HL-60 (cell line): Measurements from ENCODE around the gene MLLT3.

Source experiments
- DNase-seq, 2 experiments: peaks; one replicate each; pipeline ENCODE4 v3.0.0-alpha.2; 2010 to 2020; ENCODE audit warnings: low read depth in 1 of 2, low spot score in 1 of 2
- H3K27ac ChIP-seq: fragments of 250-450 bp; sonication (Bioruptor Pico); replicated peaks from 2 replicates; pipeline ENCODE4 v1.5.1; 2020; ENCODE audit warnings: mild to moderate bottlenecking, moderate library complexity
- H3K27me3 ChIP-seq: fragments of 250-450 bp; sonication (Bioruptor Pico); 2 replicates; pipeline ENCODE4 v1.5.1; 2021; ENCODE audit warnings: mild to moderate bottlenecking, moderate library complexity; ENCODE audit not compliant: insufficient read depth, poor library complexity, severe bottlenecking
- H3K4me3 ChIP-seq: replicated peaks from 2 replicates; pipeline ENCODE4 v1.5.1; 2011; ENCODE audit warnings: mild to moderate bottlenecking, control low read depth, low read length; ENCODE audit not compliant: insufficient read depth
- GABPA ChIP-seq: IDR thresholded peaks from 2 replicates; pipeline ENCODE4 v1.6.1; 2012; ENCODE audit warnings: low read depth
- POLR2AphosphoS5 ChIP-seq: IDR thresholded peaks from 2 replicates; pipeline ENCODE4 v1.6.1; 2012; ENCODE audit warnings: low read depth
- SPI1 ChIP-seq: IDR thresholded peaks from 2 replicates; pipeline ENCODE4 v1.6.1; 2012; ENCODE audit warnings: low read depth, mild to moderate bottlenecking, borderline replicate concordance
- TF ChIP-seq, protein P1 (sequence below): IDR thresholded peaks from 2 replicates; pipeline ENCODE4 v1.6.1; 2012; ENCODE audit warnings: low read depth; ENCODE audit not compliant: insufficient replicate concordance
- TF ChIP-seq, protein P2 (sequence below): IDR thresholded peaks from one replicate; pipeline ENCODE4 v1.5.1; 2011; ENCODE audit warnings: low read length, control low read depth, inconsistent platforms; ENCODE audit not compliant: insufficient read depth

Gene MLLT3

DNA sequence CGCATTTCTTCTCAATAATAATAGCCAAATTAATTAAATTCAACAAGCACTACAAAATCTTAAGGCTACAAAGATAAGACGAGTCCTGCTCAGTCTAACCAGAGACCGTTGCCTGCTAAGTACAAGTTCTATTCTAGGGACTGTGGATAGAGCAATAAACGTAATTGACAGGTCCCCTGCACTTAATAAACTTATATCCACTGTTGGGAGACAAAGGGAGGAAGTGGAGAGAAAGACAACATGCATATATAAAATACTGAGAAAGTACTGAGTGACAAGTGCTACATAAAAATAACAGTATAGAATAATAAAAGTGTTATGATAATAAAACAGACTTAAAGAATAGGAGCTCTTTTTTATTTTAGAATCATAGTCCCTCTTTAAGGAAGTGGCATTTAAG lies 158.1 kb downstream of the MLLT3 start:
- Histone ChIP-seq H3K27me3 (no peaks in the 10 kb centered on the region), H3K4me3 (no peak overlapping the region), H3K27ac (no peak overlapping the region)
- TF ChIP-seq, protein P1, sequence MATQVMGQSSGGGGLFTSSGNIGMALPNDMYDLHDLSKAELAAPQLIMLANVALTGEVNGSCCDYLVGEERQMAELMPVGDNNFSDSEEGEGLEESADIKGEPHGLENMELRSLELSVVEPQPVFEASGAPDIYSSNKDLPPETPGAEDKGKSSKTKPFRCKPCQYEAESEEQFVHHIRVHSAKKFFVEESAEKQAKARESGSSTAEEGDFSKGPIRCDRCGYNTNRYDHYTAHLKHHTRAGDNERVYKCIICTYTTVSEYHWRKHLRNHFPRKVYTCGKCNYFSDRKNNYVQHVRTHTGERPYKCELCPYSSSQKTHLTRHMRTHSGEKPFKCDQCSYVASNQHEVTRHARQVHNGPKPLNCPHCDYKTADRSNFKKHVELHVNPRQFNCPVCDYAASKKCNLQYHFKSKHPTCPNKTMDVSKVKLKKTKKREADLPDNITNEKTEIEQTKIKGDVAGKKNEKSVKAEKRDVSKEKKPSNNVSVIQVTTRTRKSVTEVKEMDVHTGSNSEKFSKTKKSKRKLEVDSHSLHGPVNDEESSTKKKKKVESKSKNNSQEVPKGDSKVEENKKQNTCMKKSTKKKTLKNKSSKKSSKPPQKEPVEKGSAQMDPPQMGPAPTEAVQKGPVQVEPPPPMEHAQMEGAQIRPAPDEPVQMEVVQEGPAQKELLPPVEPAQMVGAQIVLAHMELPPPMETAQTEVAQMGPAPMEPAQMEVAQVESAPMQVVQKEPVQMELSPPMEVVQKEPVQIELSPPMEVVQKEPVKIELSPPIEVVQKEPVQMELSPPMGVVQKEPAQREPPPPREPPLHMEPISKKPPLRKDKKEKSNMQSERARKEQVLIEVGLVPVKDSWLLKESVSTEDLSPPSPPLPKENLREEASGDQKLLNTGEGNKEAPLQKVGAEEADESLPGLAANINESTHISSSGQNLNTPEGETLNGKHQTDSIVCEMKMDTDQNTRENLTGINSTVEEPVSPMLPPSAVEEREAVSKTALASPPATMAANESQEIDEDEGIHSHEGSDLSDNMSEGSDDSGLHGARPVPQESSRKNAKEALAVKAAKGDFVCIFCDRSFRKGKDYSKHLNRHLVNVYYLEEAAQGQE: no peak
- TF ChIP-seq SPI1: no peak
- TF ChIP-seq GABPA: no peak
- no peak for TF ChIP-seq POLR2AphosphoS5
- TF ChIP-seq, protein P2, sequence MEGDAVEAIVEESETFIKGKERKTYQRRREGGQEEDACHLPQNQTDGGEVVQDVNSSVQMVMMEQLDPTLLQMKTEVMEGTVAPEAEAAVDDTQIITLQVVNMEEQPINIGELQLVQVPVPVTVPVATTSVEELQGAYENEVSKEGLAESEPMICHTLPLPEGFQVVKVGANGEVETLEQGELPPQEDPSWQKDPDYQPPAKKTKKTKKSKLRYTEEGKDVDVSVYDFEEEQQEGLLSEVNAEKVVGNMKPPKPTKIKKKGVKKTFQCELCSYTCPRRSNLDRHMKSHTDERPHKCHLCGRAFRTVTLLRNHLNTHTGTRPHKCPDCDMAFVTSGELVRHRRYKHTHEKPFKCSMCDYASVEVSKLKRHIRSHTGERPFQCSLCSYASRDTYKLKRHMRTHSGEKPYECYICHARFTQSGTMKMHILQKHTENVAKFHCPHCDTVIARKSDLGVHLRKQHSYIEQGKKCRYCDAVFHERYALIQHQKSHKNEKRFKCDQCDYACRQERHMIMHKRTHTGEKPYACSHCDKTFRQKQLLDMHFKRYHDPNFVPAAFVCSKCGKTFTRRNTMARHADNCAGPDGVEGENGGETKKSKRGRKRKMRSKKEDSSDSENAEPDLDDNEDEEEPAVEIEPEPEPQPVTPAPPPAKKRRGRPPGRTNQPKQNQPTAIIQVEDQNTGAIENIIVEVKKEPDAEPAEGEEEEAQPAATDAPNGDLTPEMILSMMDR: no peak
- DNase-seq: no peak

DNA sequence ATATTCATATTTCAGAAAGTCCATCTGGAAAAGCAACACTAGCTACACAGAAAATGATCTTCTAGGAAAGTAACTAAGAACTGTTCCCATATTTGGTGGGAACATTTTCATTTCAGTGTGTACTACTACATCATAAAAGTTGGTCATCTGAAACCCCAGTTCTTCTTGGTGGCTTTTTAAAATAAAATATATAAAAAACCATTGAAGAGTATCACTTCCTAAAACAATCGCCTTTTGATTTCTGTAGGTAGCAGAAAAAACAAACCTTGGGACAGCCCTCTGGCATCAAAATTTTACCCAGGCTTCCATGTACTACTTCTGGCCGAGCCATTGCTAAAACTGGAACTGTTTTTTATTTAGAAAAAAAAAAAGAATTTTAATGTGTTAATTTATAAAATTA lies 158.5 kb downstream of the MLLT3 start:
- TF ChIP-seq SPI1: no peak
- TF ChIP-seq, protein P1: no peak
- TF ChIP-seq GABPA: no peak
- TF ChIP-seq, protein P2: no peak
- no peak for TF ChIP-seq POLR2AphosphoS5
- DNase-seq: no peak
- H3K4me3 ChIP-seq: no peak overlapping the region
- H3K27me3 ChIP-seq: no peaks in the 10 kb centered on the region
- no peak overlapping the region for H3K27ac ChIP-seq

DNA sequence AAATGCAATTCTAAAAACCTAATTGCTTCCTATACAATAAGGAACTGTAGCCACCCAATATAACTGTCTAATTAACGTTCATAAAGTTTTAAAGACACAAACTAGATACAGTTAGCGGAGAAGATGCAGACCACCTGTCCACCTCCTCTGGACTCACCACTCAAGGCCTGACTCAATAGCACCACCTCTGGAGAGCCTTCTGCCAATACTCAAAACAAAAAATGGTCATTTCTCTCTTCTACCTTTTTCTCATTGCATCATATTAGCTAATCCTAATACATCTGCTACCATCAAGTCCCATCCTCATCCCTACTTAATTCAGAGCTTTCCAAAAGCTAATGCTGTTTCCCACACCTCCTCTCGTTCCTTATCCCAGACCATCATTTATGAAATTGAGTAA lies 159.9 kb downstream of the MLLT3 start:
- DNase-seq: no peak
- TF ChIP-seq GABPA: no peak
- TF ChIP-seq, protein P1: no peak
- TF ChIP-seq, protein P2: no peak
- no peak for TF ChIP-seq POLR2AphosphoS5
- no peak for TF ChIP-seq SPI1
- Histone ChIP-seq H3K27ac (no peak overlapping the region), H3K4me3 (no peak overlapping the region), H3K27me3 (no peaks in the 10 kb centered on the region)
